NB4 (cell line): ENCODE results near the gene BCAS3.

ENCODE experiments used
- POLR2A ChIP-seq: IDR thresholded peaks from 2 replicates; pipeline ENCODE4 v1.6.1; 2011; ENCODE audit warnings: mild to moderate bottlenecking; ENCODE audit not compliant: insufficient read length; ENCODE audit errors: extremely low read depth
- TF ChIP-seq, protein P1 (sequence below): IDR thresholded peaks from one replicate; pipeline ENCODE4 v1.5.1; 2012; ENCODE audit warnings: low read depth, low read length
- TF ChIP-seq, protein P2 (sequence below): IDR thresholded peaks from 2 replicates; pipeline ENCODE4 v1.6.1; 2011; ENCODE audit warnings: low read depth, low read length

DNA sequence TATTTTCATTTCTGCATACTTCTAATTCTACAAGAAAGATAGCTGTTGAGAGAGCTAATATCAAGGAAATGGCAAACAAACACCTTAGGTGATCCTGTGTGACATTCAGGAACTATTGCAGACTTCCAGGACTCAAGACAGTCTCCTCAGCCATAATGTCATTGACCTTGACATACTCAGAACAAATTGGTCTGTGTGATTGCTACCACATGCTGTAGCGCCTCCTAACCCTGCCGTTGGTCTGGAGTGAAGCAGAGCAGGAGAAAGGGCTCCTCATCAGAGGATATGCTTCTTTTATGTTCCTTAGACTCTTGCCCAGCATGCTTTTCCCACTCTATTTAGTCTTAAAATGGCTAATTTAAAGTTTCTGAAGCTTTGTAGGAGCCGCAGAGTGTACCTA, 527.8 kb downstream of the BCAS3 start:
- TF ChIP-seq, protein P1, sequence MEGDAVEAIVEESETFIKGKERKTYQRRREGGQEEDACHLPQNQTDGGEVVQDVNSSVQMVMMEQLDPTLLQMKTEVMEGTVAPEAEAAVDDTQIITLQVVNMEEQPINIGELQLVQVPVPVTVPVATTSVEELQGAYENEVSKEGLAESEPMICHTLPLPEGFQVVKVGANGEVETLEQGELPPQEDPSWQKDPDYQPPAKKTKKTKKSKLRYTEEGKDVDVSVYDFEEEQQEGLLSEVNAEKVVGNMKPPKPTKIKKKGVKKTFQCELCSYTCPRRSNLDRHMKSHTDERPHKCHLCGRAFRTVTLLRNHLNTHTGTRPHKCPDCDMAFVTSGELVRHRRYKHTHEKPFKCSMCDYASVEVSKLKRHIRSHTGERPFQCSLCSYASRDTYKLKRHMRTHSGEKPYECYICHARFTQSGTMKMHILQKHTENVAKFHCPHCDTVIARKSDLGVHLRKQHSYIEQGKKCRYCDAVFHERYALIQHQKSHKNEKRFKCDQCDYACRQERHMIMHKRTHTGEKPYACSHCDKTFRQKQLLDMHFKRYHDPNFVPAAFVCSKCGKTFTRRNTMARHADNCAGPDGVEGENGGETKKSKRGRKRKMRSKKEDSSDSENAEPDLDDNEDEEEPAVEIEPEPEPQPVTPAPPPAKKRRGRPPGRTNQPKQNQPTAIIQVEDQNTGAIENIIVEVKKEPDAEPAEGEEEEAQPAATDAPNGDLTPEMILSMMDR, result no peak
- TF ChIP-seq POLR2A, result no peak
- TF ChIP-seq, protein P2, sequence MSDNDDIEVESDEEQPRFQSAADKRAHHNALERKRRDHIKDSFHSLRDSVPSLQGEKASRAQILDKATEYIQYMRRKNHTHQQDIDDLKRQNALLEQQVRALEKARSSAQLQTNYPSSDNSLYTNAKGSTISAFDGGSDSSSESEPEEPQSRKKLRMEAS, result no peak
